ENCODE data around the gene XPR1. TPM values are rescaled to one million over a fixed set of nuclear protein-coding genes. Genes with fewer than 3 reads are reported as not detected.

The XPR1 gene
- total RNA-seq, 4 donors from 2014 or later, result 15.8 to 26.7 (median 22.8) TPM

GRCh38 chr1:180931529-180931928, 299.7 kb downstream of the XPR1 start:
- intact Hi-C loops (cut with DNase I), result no loop called here
- H3K4me3 ChIP-seq, result no peak overlapping the region
- TF ChIP-seq POLR2AphosphoS5 (IDR thresholded peaks at IDR 0.05) (no peak), CTCF (IDR thresholded peaks at IDR 0.05) (no peak), EP300 (IDR thresholded peaks at IDR 0.05) (no peak), POLR2A (IDR thresholded peaks at IDR 0.05; ENCODE audit: low read depth) (no peak)
- DNase-seq (ENCODE audit: extremely low spot score), result no peak
- no peaks in the 10 kb centered on the region for H3K27me3 ChIP-seq
- whole genome bisulfite sequencing, result 85% methylated on average over 4 of the region's 4 CpGs
- no peaks in the 10 kb centered on the region for H3K9me3 ChIP-seq
- no peak overlapping the region for H3K27ac ChIP-seq (replicated peaks in 1 of 4)
- H3K4me1 ChIP-seq, result peaks cover 20 to 33% (median 30%) of the 10 kb centered on the region in 4 donors
- peaks cover 12 to 58% (median 29%) of the 10 kb centered on the region in 4 donors for H3K36me3 ChIP-seq

GRCh38 chr1:180932378-180932777, 300.6 kb downstream of the XPR1 start:
- Histone ChIP-seq H3K4me3 (no peak overlapping the region), H3K9me3 (no peaks in the 10 kb centered on the region), H3K4me1 (peaks cover 12 to 24% (median 21%) of the 10 kb centered on the region in 4 donors), H3K36me3 (peaks cover 12 to 66% (median 37%) of the 10 kb centered on the region in 4 donors), H3K27ac (replicated peaks in 1 of 4) (no peak overlapping the region), H3K27me3 (no peaks in the 10 kb centered on the region)
- no peak for DNase-seq (ENCODE audit: extremely low spot score)
- intact Hi-C loops (cut with DNase I), result no loop called here
- no peak for TF ChIP-seq EP300 (IDR thresholded peaks at IDR 0.05)
- TF ChIP-seq POLR2A (IDR thresholded peaks at IDR 0.05; ENCODE audit: low read depth), result no peak
- TF ChIP-seq CTCF (IDR thresholded peaks at IDR 0.05), result no peak
- no peak for TF ChIP-seq POLR2AphosphoS5 (IDR thresholded peaks at IDR 0.05)
- 90% methylated on average over 4 of the region's 4 CpGs for WGBS

- H3K9me3 ChIP-seq, result no peaks in the 10 kb centered on the region
- peaks cover 4 to 17% (median 13%) of the 10 kb centered on the region in 4 donors for H3K4me1 ChIP-seq
- no peak overlapping the region for H3K27ac ChIP-seq (replicated peaks in 1 of 4)
- intact Hi-C loops (cut with DNase I), result no loop called here
- H3K36me3 ChIP-seq, result peaks cover 12 to 74% (median 43%) of the 10 kb centered on the region in 4 donors
- DNase-seq (ENCODE audit: extremely low spot score), result no peak
- TF ChIP-seq POLR2A (IDR thresholded peaks at IDR 0.05; ENCODE audit: low read depth) (no peak), POLR2AphosphoS5 (IDR thresholded peaks at IDR 0.05) (no peak), EP300 (IDR thresholded peaks at IDR 0.05) (no peak), CTCF (IDR thresholded peaks at IDR 0.05) (no peak)
- no peak overlapping the region for H3K4me3 ChIP-seq
- no peaks in the 10 kb centered on the region for H3K27me3 ChIP-seq
Observed at GRCh38 chr1:180933141-180933540, 301.3 kb downstream of the XPR1 start.

GRCh38 chr1:180934563-180934962, 302.7 kb downstream of the XPR1 start:
- H3K4me1 ChIP-seq, result peaks cover 0 to 2% (median under 1%) of the 10 kb centered on the region in 4 donors
- intact Hi-C loops (cut with DNase I), result no loop called here
- 85% methylated on average over 7 of the region's 7 CpGs for WGBS
- H3K27me3 ChIP-seq, result no peaks in the 10 kb centered on the region
- H3K4me3 ChIP-seq, result no peak overlapping the region
- no peak overlapping the region for H3K27ac ChIP-seq (replicated peaks in 1 of 4)
- H3K9me3 ChIP-seq, result no peaks in the 10 kb centered on the region
- peaks cover 12 to 79% (median 53%) of the 10 kb centered on the region in 4 donors for H3K36me3 ChIP-seq
- TF ChIP-seq POLR2AphosphoS5 (IDR thresholded peaks at IDR 0.05) (no peak), EP300 (IDR thresholded peaks at IDR 0.05) (no peak), POLR2A (IDR thresholded peaks at IDR 0.05; ENCODE audit: low read depth) (no peak), CTCF (IDR thresholded peaks at IDR 0.05) (no peak)
- no peak for DNase-seq (ENCODE audit: extremely low spot score)

Measured in esophagus muscularis mucosa (tissue), 4 donors.